ENCODE data around the gene ZC3H12D. TPM values are rescaled to one million over a fixed set of nuclear protein-coding genes. Genes with fewer than 3 reads are reported as not detected.
A peak's percentile ranks its signal among the peaks of the same experiment; 100 is the strongest.

The ZC3H12D gene
- total RNA-seq, 2 experiments from 2014 or later = 25.3 to 37.5 TPM

GRCh38 chr6:149440735-149441671 is 43.8 kb downstream of the ZC3H12D start:
- Mint-ChIP-seq H3K4me1 (peaks cover 46% of the 10 kb centered on the region), H3K27ac (no peak overlapping the region), H3K9me3 (ENCODE audit: low read depth) (no peaks in the 10 kb centered on the region), H3K36me3 (peaks cover 6% of the 10 kb centered on the region), H3K27me3 (no peaks in the 10 kb centered on the region), H3K4me3 (no peak overlapping the region)
- DNase-seq (no peak), ATAC-seq (no peak)
- CTCF ChIA-PET = interaction anchor here (0.5 to 1.4 kb wide), 3 partner anchors 9 to 415 kb away, joined by 3 to 4 read pairs (median 3); no protein-coding TSS in a partner anchor

GRCh38 chr6:149439626-149440025 is 45.2 kb downstream of the ZC3H12D start:
- CTCF ChIA-PET = interaction anchor here (1.4 to 1.6 kb wide), 2 partner anchors 8 to 409 kb away, joined by 3 to 4 read pairs; no protein-coding TSS in a partner anchor
- DNase-seq (no peak), ATAC-seq (no peak)
- Mint-ChIP-seq H3K9me3 (ENCODE audit: low read depth) (no peaks in the 10 kb centered on the region), H3K27me3 (no peaks in the 10 kb centered on the region), H3K27ac (no peak overlapping the region), H3K4me3 (no peak overlapping the region), H3K4me1 (peaks cover 35% of the 10 kb centered on the region), H3K36me3 (peaks cover 5% of the 10 kb centered on the region)

DNA sequence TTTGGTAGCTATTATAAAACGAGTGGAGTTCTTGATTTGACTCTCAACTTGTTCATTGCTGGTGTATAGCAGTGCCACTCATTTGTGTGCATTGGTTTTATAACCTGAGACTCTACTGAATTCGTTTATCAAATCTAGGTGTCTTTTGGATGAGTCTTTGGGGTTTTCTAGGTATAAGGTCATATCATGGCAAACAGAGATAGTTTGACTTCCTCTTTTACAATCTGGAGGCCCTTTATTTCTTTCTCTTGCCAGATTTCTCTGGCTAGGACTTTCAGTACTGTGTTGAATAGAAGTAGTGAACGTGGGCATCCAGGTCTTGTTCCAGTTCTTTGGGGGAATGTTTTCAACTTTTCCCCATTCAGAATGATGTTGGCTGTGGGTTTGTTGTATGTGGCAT is 46.0 kb downstream of the ZC3H12D start:
- CTCF ChIA-PET = interaction anchor here (1.0 to 1.6 kb wide), 2 partner anchors 78 to 408 kb away, joined by 3 read pairs; no protein-coding TSS in a partner anchor
- no peaks in the 10 kb centered on the region for H3K27me3 Mint-ChIP-seq
- H3K4me3 Mint-ChIP-seq = no peak overlapping the region
- no peaks in the 10 kb centered on the region for H3K9me3 Mint-ChIP-seq (ENCODE audit: low read depth)
- peaks cover 29% of the 10 kb centered on the region for H3K4me1 Mint-ChIP-seq
- H3K27ac Mint-ChIP-seq = no peak overlapping the region
- ATAC-seq (no peak), DNase-seq (no peak)
- H3K36me3 Mint-ChIP-seq = peaks cover 2% of the 10 kb centered on the region

DNA sequence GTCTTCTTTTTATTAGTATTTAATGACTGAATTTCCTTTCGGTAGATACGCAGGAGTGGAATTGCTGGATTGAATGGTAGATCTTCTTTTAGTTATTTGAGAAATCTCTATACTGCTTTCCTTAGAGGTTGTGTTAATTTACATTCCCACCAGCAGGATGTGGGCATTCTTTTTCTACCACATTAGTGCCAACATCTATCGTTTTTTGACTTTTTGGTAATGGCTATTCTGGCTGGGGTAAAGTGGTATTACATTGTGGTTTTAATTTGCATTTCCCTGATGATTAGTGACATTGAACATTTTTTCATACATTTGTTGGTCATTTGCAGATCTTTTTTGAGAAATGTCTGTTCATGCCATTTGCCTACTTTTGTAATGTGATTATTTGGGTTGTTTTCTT is 47.6 kb downstream of the ZC3H12D start:
- CTCF ChIA-PET = interaction anchor here (0.8 to 9.5 kb wide), 2 partner anchors 80 to 409 kb away, joined by 5 to 172 read pairs; no protein-coding TSS in a partner anchor

DNA sequence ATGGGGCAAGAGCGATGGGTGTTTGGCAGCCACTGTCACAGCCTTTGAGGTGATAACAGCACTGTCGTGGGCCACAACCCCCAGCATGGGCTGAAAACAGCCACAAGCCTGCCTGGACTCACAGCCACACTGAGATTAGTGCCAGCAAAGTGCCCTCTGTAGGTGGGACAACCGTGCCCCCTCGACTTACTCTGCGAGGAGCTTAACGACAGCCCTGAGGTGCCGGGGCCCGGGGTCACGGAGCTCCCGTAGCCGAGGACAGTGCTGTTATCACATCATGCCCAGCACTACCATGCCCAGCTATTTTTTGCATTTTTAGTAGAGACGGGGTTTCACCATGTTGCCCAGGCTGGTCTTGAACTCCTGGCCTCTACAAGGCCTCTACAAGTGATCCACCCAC is 48.2 kb downstream of the ZC3H12D start:
- H3K4me3 Mint-ChIP-seq = no peak overlapping the region
- peaks cover 2% of the 10 kb centered on the region for H3K36me3 Mint-ChIP-seq
- no peaks in the 10 kb centered on the region for H3K27me3 Mint-ChIP-seq
- no peak for DNase-seq
- no peaks in the 10 kb centered on the region for H3K9me3 Mint-ChIP-seq (ENCODE audit: low read depth)
- H3K4me1 Mint-ChIP-seq = peaks cover 30% of the 10 kb centered on the region
- no peak for ATAC-seq
- CTCF ChIA-PET = interaction anchor here (0.8 to 9.5 kb wide), 3 partner anchors 81 to 409 kb away, joined by 4 to 172 read pairs (median 5); no protein-coding TSS in a partner anchor
- no peak overlapping the region for H3K27ac Mint-ChIP-seq

More for the DNA sequence above, 47.6 kb downstream of the ZC3H12D start:
- DNase-seq (no peak), ATAC-seq (no peak)
- no peaks in the 10 kb centered on the region for H3K27me3 Mint-ChIP-seq
- no peak overlapping the region for H3K4me3 Mint-ChIP-seq
- H3K9me3 Mint-ChIP-seq (ENCODE audit: low read depth) = no peaks in the 10 kb centered on the region
- no peak overlapping the region for H3K27ac Mint-ChIP-seq
- H3K4me1 Mint-ChIP-seq = peaks cover 25% of the 10 kb centered on the region
- peaks cover 2% of the 10 kb centered on the region for H3K36me3 Mint-ChIP-seq

GRCh38 chr6:149435919-149436586 is 48.8 kb downstream of the ZC3H12D start:
- CTCF ChIA-PET = interaction anchor here (0.8 to 9.5 kb wide), 4 partner anchors 81 to 408 kb away, joined by 4 to 172 read pairs (median 5); no protein-coding TSS in a partner anchor
- ATAC-seq = no peak
- Mint-ChIP-seq H3K4me3 (no peak overlapping the region), H3K36me3 (peaks cover 2% of the 10 kb centered on the region), H3K9me3 (ENCODE audit: low read depth) (no peaks in the 10 kb centered on the region), H3K27me3 (no peaks in the 10 kb centered on the region), H3K4me1 (peaks cover 30% of the 10 kb centered on the region), H3K27ac (no peak overlapping the region)
- no peak for DNase-seq

DNA sequence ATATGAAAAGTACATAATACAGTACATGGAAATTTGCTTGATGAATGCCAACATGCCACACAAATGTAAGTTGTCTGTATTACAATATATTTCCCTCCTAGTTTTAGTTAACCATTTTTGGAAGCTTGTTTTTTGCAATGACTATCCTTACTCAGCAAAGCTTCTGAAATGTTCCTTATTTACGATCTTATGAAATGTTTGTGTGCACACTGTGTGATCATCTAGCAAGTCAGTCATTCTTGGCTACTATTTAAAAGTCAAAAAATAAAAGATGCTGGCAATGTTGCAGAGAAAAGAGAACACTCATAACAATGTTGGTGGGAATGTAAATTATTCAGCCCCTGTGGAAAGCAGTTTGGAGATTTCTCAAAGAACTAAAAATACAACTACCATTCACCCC is 50.9 kb downstream of the ZC3H12D start:
- Mint-ChIP-seq H3K9me3 (ENCODE audit: low read depth) (no peaks in the 10 kb centered on the region), H3K4me1 (peaks cover 27% of the 10 kb centered on the region), H3K36me3 (peaks cover 2% of the 10 kb centered on the region), H3K27ac (no peak overlapping the region), H3K27me3 (no peaks in the 10 kb centered on the region), H3K4me3 (no peak overlapping the region)
- ATAC-seq (no peak), DNase-seq (no peak)
- CTCF ChIA-PET = interaction anchor here (2.3 to 9.5 kb wide), 6 partner anchors 12 to 406 kb away, joined by 9 to 172 read pairs (median 41); no protein-coding TSS in a partner anchor

DNA sequence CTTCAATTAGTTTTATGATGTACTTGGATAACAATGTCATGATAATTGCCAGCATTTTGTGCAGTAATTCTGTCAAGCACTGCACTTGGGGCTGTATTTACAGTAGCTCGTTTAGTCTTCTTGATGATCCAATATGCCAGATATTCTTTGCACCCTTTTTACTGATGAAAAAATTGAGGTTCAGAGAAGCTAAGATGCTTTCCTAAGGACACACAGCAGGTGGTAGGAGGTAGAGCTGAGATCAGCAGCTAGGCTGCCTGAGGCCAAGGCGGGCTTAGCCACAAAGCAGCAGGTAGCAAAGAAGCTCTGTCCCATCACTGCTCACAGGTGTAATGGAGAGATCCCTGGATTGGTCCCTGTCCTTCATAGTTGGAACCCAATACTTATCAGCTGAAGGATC is 51.4 kb downstream of the ZC3H12D start:
- CTCF ChIA-PET = interaction anchor here (0.6 to 9.5 kb wide), 8 partner anchors 13 to 405 kb away, joined by 3 to 172 read pairs (median 30); no protein-coding TSS in a partner anchor
- no peak for ATAC-seq
- no peak for DNase-seq
- Mint-ChIP-seq H3K36me3 (peaks cover 2% of the 10 kb centered on the region), H3K27ac (no peak overlapping the region), H3K9me3 (ENCODE audit: low read depth) (no peaks in the 10 kb centered on the region), H3K4me3 (no peak overlapping the region), H3K4me1 (peaks cover 25% of the 10 kb centered on the region), H3K27me3 (no peaks in the 10 kb centered on the region)

GRCh38 chr6:149431905-149432775 is 52.7 kb downstream of the ZC3H12D start:
- Mint-ChIP-seq H3K27me3 (no peaks in the 10 kb centered on the region), H3K4me1 (peaks cover 14% of the 10 kb centered on the region), H3K9me3 (ENCODE audit: low read depth) (no peaks in the 10 kb centered on the region), H3K4me3 (peak overlapping the region; percentile 28), H3K36me3 (no peaks in the 10 kb centered on the region), H3K27ac (peak overlapping the region; percentile 76)
- peak; percentile 98 for ATAC-seq
- peak; percentile 95 for DNase-seq
- CTCF ChIA-PET = interaction anchor here (0.6 to 9.5 kb wide), 77 partner anchors 8 to 872 kb away, joined by 3 to 172 read pairs (median 5); no protein-coding TSS in a partner anchor

DNA sequence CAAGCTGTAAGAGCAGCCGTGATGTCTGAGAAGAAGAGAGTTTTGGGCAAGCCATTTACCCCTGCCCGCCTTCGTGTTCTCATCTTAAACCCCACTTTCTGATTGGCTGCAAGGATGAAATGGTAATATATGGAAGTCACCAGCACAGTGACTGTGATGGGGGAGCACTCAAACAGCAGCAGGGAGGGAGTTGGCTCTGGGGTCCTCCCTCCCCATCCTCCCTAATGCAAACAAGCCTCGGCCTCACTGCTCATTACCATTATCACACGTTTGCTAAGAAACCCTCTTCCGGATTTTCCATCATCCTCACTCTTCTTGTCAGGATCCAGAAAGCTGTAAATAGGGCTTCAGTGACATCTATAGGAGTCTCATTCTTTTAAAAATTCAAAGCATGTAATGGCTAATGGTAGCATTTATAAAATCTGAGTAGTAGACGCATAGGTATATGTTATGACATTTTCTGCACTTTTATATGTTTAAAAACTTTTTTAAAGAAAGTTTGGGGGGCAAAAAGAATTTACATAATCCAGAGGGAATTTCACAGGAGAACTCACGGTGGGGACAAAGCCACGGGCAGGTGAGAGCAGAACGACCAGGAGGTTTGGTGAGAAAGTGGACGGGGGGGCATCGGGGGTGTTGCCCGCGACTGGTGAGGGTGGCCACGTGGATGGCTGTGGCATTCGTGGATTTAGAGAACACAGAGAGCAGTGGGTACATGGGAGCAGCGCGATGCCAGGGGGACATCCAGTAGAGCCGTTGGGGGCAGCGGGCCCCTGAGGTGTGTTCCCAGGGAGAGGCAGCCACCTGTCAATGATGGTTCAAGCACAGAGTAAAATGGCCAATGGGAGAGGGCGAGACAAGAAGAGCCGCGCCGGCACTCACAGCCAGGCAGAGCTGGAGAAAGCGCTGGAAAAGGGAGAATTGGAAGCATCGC is 55.1 kb downstream of the ZC3H12D start:
- Mint-ChIP-seq H3K36me3 (no peaks in the 10 kb centered on the region), H3K9me3 (ENCODE audit: low read depth) (no peaks in the 10 kb centered on the region), H3K4me1 (peaks cover 10% of the 10 kb centered on the region), H3K27ac (no peak overlapping the region), H3K27me3 (no peaks in the 10 kb centered on the region), H3K4me3 (no peak overlapping the region)
- ATAC-seq (no peak), DNase-seq (no peak)
- CTCF ChIA-PET = interaction anchor here (0.7 to 9.5 kb wide), 6 partner anchors 95 to 402 kb away, joined by 3 to 172 read pairs (median 4); no protein-coding TSS in a partner anchor

- CTCF ChIA-PET = interaction anchor here (0.7 to 9.5 kb wide), 2 partner anchors 347 to 401 kb away, joined by 3 to 172 read pairs; no protein-coding TSS in a partner anchor
- DNase-seq (no peak), ATAC-seq (no peak)
- no peak overlapping the region for H3K27ac Mint-ChIP-seq
- H3K4me3 Mint-ChIP-seq = no peak overlapping the region
- no peaks in the 10 kb centered on the region for H3K9me3 Mint-ChIP-seq (ENCODE audit: low read depth)
- no peaks in the 10 kb centered on the region for H3K27me3 Mint-ChIP-seq
- H3K36me3 Mint-ChIP-seq = no peaks in the 10 kb centered on the region
- H3K4me1 Mint-ChIP-seq = peaks cover 15% of the 10 kb centered on the region
Measured at GRCh38 chr6:149428606-149429005, 56.2 kb downstream of the ZC3H12D start.

All from activated CD8-positive, alpha-beta memory T cell treated with anti-CD3 and anti-CD28 coated beads, Interleukin-2, amount 10 ng/mL, durations not matched to agents 7 days and 5 days (primary cell).